Lung (tissue), 12 donors: ENCODE data around the gene EBF4. TPM values are rescaled to one million over a fixed set of nuclear protein-coding genes. Genes with fewer than 3 reads are reported as not detected.

Experiments
- ATAC-seq: fragments of 200-7000 bp; cut with Tn5 transposase; one replicate; pipeline ENCODE4 v1.9.1; 2020; ENCODE audit warnings: moderate number of reproducible peaks; ENCODE audit not compliant: insufficient read depth, low FRiP score
- DNase-seq, 3 donors: peaks; one replicate each; pipeline ENCODE4 v3.0.0-alpha.2; 2013 to 2017
- H3K27ac ChIP-seq, 2 donors: one replicate each; pipeline ENCODE4 v1.5.1; 2013; ENCODE audit warnings: mild to moderate bottlenecking in 2 of 2, moderate library complexity in 2 of 2, control low read depth in 1 of 2, inconsistent platforms in 1 of 2, low read depth in 1 of 2, low read length in 1 of 2
- H3K27me3 ChIP-seq, 3 donors: one replicate each; pipeline ENCODE4 v1.5.1; 2013; ENCODE audit warnings: low read length in 2 of 3; ENCODE audit not compliant: control insufficient read depth in 3 of 3, insufficient read depth in 3 of 3
- H3K36me3 ChIP-seq, 4 donors: one replicate each; pipeline ENCODE4 v1.5.1; 2013; ENCODE audit warnings: low read length in 4 of 4, mild to moderate bottlenecking in 1 of 4, moderate library complexity in 1 of 4; ENCODE audit not compliant: control insufficient read depth in 4 of 4, insufficient read depth in 4 of 4
- H3K4me1 ChIP-seq, 5 donors: one replicate each; pipeline ENCODE4 v1.5.1; 2013; ENCODE audit warnings: low read length in 5 of 5, mild to moderate bottlenecking in 2 of 5, moderate library complexity in 1 of 5; ENCODE audit not compliant: control insufficient read depth in 5 of 5, insufficient read depth in 5 of 5
- H3K4me3 ChIP-seq: one replicate; pipeline ENCODE4 v1.5.1; 2013; ENCODE audit warnings: mild to moderate bottlenecking, control low read depth, moderate library complexity
- H3K9ac ChIP-seq, 2 donors: one replicate each; pipeline ENCODE4 v1.5.1; 2013; ENCODE audit warnings: low read length in 2 of 2, control low read depth in 1 of 2; ENCODE audit not compliant: insufficient read depth in 1 of 2
- H3K9me3 ChIP-seq, 4 donors: one replicate each; pipeline ENCODE4 v1.5.1; 2013; ENCODE audit warnings: low read length in 3 of 4, mild to moderate bottlenecking in 1 of 4, moderate library complexity in 1 of 4; ENCODE audit not compliant: control insufficient read depth in 4 of 4, insufficient read depth in 3 of 4
- WGBS, 2 donors: extraction: QIAGEN DNeasy Blood & Tissue Kit; methylation state at CpG; one replicate each; pipeline ENCODE4 v1.1.7; 2013; 5-methylcytosine and 5-hydroxymethylcytosine counted together
- polyA plus RNA-seq, 2 donors: library from polyadenylated mRNA; stranded (reverse); fragments of 200-250 nt; gene quantifications; one replicate each; pipeline ENCODE4 v1.2.1, GENCODE V29; 2013
- total RNA-seq, 2 donors: library from RNA; depleted of rRNA in 1 of 2; stranded (reverse); fragments of >200 nt in 1 of 2; gene quantifications; one replicate each; pipeline ENCODE4 v1.2.1, GENCODE V29; 2014 to 2021
- TF ChIP-seq, protein P1 (sequence below): IDR thresholded peaks from 2 replicates; pipeline ENCODE4 v1.5.1; 2012; ENCODE audit warnings: mild to moderate bottlenecking; ENCODE audit errors: control extremely low read depth, extremely low read depth
- donor health status: control.
- donor health status: control.
- donor health status: Bipolar disorder and iron deficiency.
- donor health status: healthy.
- donor health status: DM: yes; HTN: yes; CAD: no.

Gene EBF4
- total and polyA plus RNA-seq, 4 donors: 5.8 to 15.8 (median 7.4) TPM

DNA sequence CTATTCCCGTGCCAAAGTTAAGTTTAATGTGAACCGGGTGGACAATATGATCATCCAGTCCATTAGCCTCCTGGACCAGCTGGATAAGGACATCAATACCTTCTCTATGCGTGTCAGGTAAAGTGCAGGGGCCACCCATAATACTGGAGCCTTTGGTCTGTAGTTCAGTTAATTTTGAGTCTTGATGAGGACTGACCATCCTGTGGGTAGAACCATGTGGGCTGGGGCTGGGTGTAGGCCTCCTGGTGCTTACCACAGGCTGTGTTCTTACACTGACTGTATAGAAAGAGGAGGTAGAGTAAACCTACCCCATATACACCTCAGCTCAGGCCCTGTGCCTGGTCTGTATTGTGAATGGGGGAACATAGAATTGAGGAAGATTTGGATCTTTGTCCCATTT lies 37.7 kb upstream of the EBF4 start:
- H3K9ac ChIP-seq: no peak overlapping the region
- no peak for ATAC-seq
- DNase-seq: no peak
- no peaks in the 10 kb centered on the region for H3K9me3 ChIP-seq
- peaks cover 16 to 59% (median 51%) of the 10 kb centered on the region in 4 donors for H3K36me3 ChIP-seq
- TF ChIP-seq, protein P1, sequence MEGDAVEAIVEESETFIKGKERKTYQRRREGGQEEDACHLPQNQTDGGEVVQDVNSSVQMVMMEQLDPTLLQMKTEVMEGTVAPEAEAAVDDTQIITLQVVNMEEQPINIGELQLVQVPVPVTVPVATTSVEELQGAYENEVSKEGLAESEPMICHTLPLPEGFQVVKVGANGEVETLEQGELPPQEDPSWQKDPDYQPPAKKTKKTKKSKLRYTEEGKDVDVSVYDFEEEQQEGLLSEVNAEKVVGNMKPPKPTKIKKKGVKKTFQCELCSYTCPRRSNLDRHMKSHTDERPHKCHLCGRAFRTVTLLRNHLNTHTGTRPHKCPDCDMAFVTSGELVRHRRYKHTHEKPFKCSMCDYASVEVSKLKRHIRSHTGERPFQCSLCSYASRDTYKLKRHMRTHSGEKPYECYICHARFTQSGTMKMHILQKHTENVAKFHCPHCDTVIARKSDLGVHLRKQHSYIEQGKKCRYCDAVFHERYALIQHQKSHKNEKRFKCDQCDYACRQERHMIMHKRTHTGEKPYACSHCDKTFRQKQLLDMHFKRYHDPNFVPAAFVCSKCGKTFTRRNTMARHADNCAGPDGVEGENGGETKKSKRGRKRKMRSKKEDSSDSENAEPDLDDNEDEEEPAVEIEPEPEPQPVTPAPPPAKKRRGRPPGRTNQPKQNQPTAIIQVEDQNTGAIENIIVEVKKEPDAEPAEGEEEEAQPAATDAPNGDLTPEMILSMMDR: no peak
- no peak overlapping the region for H3K27ac ChIP-seq
- no peak overlapping the region for H3K4me3 ChIP-seq
- WGBS, 2 donors: 89 to 96% methylated on average over 3 of the region's 3 CpGs
- H3K4me1 ChIP-seq: peaks cover 0 to 20% (median 3%) of the 10 kb centered on the region in 5 donors
- H3K27me3 ChIP-seq: no peaks in the 10 kb centered on the region

DNA sequence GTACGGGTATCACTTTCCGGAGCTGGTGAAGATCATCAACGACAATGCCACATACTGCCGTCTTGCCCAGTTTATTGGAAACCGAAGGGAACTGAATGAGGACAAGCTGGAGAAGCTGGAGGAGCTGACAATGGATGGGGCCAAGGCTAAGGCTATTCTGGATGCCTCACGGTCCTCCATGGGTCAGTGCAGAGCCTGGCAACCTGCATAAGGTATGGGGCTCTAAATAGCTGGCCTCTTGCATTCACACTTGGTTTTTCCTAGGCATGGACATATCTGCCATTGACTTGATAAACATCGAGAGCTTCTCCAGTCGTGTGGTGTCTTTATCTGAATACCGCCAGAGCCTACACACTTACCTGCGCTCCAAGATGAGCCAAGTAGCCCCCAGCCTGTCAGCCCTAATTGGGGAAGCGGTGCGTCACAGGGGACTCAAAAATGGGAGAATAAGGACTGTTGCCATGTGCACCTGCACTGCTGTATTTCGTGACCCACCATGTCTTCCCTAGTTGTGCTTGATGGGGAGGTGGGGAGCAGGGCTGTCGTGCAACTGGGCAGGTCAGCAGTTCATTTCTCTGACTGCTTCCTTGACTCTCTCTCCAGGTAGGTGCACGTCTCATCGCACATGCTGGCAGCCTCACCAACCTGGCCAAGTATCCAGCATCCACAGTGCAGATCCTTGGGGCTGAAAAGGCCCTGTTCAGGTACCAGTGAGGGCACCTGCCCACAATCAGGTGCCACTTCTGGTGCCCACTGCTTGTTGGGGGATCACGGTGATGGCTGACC lies 37.1 kb upstream of the EBF4 start:
- Histone ChIP-seq H3K9ac (no peak overlapping the region), H3K27me3 (no peaks in the 10 kb centered on the region), H3K4me3 (no peak overlapping the region), H3K4me1 (peaks cover 0 to 20% (median 3%) of the 10 kb centered on the region in 5 donors), H3K9me3 (no peaks in the 10 kb centered on the region), H3K36me3 (peaks cover 18 to 66% (median 58%) of the 10 kb centered on the region in 4 donors), H3K27ac (no peak overlapping the region)
- DNase-seq (no peak), ATAC-seq (no peak)
- WGBS, 2 donors: 94 to 98% methylated on average over 17 of the region's 17 CpGs
- TF ChIP-seq, protein P1: no peak

DNA sequence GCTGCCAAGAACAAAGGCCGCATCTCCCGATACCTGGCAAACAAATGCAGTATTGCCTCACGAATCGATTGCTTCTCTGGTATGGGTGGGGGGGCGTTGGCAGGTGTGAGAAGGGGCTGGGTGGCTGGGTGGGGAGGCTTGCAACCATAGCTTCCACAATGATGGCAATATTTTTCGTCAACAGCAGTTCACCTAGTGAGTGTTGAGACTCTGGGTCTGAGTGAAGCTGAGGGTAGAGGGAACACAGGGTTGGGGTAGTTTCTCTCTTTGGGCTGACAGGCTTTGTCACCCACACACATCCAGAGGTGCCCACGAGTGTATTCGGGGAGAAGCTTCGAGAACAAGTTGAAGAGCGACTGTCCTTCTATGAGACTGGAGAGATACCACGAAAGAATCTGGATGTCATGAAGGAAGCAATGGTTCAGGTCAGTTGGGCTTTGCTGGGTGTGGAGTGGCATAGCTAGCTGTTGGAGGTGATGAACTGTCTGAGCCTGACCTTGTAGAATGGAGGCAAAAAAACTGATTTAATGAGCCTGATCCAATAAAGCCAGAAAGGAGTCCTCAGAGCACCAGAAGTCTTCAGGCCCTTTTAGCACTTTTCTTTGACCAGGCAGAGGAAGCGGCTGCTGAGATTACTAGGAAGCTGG lies 36.0 kb upstream of the EBF4 start:
- 93 to 94% methylated on average over 12 of the region's 12 CpGs for WGBS, 2 donors
- ATAC-seq (no peak), DNase-seq (no peak)
- peaks cover 21 to 71% (median 63%) of the 10 kb centered on the region in 4 donors for H3K36me3 ChIP-seq
- H3K27ac ChIP-seq: no peak overlapping the region
- no peaks in the 10 kb centered on the region for H3K9me3 ChIP-seq
- TF ChIP-seq, protein P1: no peak
- no peak overlapping the region for H3K9ac ChIP-seq
- H3K4me3 ChIP-seq: no peak overlapping the region
- H3K27me3 ChIP-seq: no peaks in the 10 kb centered on the region
- peaks cover 0 to 14% (median 3%) of the 10 kb centered on the region in 5 donors for H3K4me1 ChIP-seq
